Esophagus muscularis mucosa (tissue), 3 donors: ENCODE data around the gene CRY2.
A peak's percentile ranks its signal among the peaks of the same experiment; 100 is the strongest.

Source experiments
- CTCF ChIP-seq, 3 experiments: fragments of 200-600 bp in 2 of 3; fragments of 450-650 bp in 1 of 3; sonication (generic) in 2 of 3; IDR thresholded peaks; one replicate each; pipeline ENCODE4 v1.5.1; 2017 to 2019; ENCODE audit warnings: antibody characterized with exemption in 3 of 3, mild to moderate bottlenecking in 2 of 3, moderate library complexity in 1 of 3
- POLR2A ChIP-seq: fragments of 450-650 bp; IDR thresholded peaks from one replicate; pipeline ENCODE4 v1.6.1; 2017; ENCODE audit warnings: antibody characterized with exemption, moderate library complexity, mild to moderate bottlenecking, low read depth
- POLR2AphosphoS5 ChIP-seq, 2 donors: sonication (generic); formaldehyde crosslinking; IDR thresholded peaks; one replicate each; pipeline ENCODE4 v1.6.1; 2017; ENCODE audit warnings: antibody characterized with exemption in 2 of 2

GRCh38 chr11:45803971-45804760 is 43.1 kb upstream of the CRY2 start:
- TF ChIP-seq CTCF (IDR thresholded peaks at IDR 0.05) (no peak), POLR2A (peak; percentile 11), POLR2AphosphoS5 (IDR thresholded peaks at IDR 0.05) (peak in 1 of 2 donors; percentile 69)
